HuH-7.5 (cell line): ENCODE results near the gene TAF1A.

Source experiments
- DNase-seq: peaks from one replicate; pipeline ENCODE4 v3.0.0; 2011; ENCODE audit warnings: low spot score

TAF1A gene

DNA sequence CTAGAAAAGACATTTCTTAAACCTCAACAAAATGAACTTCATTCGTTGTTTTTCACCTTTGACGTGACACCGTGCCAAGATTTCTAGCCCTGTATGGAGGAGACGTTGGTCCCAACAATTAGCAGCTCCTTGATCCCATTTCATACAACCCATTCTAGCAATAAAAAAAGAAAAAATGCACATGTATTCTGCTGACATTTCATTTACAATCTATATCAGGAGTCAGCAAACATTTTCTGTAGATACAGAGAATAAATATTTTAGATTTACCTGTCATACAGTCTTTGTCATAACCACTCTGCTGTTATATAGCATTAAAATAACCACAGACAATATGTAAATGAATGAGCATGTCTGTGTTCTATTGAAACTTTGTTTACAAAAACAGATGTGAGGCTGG lies 7.0 kb upstream of the TAF1A start:
- DNase-seq, result no peak

DNA sequence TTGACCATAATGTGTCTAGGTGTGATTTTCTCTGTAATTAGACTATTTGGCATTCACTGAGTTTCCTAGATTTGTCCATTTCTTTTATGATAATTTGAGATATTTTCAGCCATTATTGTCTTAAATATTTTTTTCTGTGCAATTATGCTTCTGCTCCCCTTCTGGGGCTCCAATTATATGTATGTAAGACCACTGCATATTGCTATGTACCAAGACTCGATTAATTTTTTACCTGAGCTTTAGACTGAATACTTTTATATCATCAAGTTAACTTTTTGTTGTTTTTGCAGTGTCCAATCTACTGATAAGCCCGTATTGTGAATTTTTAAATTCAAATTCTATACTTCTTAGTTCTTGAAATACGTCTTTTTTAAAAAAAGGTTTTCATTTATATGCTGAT lies 5.1 kb upstream of the TAF1A start:
- DNase-seq, result no peak

- no peak for DNase-seq
Measured at GRCh38 chr1:222592171-222592570, 2.4 kb upstream of the TAF1A start.

GRCh38 chr1:222588135-222588534 lies 1.6 kb downstream of the TAF1A start:
- DNase-seq, result no peak

DNA sequence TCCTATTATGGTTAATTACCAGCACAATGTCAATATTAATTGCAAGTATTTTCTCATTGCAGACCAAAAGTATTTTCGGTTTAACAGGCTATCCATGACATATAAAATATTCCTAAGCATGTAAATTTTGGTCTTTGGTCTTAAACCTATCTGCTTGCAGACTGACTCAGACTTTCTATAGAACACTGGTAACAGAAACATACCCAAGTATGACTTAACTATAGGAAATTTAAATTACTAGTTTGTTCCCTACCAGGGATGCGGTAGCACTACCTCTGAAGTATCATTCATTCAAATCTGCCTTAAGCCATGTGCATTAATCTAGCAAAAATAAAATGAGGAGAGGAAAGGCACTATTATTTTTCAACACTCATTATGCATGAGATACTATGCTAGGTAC lies 2.9 kb downstream of the TAF1A start:
- DNase-seq, result no peak

DNA sequence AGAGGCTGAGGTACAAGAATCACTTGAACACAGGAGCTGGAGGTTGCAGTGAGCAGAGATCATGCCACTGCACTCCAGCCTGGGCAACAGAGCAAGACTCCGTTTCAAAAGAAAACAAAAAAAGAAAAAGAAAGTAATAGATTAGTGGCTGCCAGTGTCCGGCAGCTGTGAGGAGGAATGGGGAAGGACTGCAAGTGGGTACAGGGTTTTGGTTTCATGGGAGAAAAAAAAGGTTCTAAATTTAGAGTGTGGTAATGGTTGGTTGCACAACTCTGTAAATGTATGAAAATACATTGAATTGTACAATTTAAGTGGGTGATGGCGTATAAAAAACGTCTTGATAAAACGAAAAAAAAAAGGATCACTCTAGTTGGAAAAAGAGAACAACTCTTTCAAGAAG lies 6.7 kb downstream of the TAF1A start:
- DNase-seq, result no peak

- DNase-seq, result no peak
Measured at GRCh38 chr1:222582099-222582774, 7.5 kb downstream of the TAF1A start.

DNA sequence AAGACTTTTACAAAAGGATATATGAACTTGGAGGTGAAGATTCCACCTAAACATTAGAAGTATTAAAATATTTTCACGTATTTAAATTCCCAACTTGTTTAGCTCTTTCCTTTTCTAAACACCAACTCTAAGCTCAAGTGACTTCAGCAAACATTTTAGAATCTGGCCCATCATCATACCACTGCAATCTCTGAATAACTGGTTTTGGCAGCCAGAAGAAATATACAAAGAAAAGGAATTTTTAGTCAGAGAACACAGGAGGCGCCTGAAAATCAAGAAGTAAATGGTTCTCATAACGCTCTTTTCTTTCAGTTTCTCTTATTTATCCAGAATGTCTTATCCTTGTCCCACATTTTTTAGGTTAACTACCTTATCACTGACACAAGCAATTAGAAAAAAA lies 10.4 kb downstream of the TAF1A start:
- DNase-seq, result no peak

- no peak for DNase-seq
Measured at GRCh38 chr1:222570837-222571236, 18.9 kb downstream of the TAF1A start.

DNA sequence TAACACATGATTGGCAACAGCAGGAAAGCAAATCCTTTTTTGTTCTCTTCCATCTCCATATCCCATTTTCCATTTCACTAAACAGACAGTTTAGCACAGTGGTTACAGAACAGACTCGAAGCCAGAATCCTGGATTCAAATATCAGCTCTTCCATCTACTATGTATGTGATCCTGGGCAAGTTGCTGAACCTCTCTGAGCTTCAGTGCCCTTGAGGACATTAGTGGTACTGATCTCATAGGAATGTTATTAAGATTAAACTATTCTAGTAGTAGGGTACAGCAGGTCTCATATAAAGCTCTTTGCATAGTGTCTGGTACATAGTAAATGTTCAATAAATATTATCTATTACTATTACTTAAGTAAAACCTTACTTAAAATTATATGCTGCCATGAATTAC lies 28.1 kb downstream of the TAF1A start:
- DNase-seq, result no peak

DNA sequence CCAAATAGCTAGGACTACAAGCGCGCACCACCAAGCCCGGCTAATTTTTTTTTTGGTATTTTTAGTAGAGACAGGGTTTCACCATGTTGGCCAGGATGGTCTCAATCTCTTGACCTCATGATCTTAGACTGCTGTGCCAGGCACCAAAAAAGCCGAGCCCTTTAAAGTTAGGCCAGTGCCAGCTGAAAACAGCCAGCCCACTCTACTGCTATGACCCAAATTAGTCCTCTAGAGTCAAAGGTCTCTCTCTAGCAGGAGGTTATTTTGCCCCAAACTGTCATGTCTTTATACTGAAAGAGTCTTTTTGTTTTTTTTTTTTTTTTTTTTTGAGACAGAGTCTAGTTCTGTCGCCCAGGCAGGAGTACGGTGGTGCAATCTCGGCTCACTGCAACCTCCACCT lies 32.2 kb downstream of the TAF1A start:
- DNase-seq, result no peak

- DNase-seq, result no peak
Measured at GRCh38 chr1:222557148-222557547, 32.6 kb downstream of the TAF1A start.

DNA sequence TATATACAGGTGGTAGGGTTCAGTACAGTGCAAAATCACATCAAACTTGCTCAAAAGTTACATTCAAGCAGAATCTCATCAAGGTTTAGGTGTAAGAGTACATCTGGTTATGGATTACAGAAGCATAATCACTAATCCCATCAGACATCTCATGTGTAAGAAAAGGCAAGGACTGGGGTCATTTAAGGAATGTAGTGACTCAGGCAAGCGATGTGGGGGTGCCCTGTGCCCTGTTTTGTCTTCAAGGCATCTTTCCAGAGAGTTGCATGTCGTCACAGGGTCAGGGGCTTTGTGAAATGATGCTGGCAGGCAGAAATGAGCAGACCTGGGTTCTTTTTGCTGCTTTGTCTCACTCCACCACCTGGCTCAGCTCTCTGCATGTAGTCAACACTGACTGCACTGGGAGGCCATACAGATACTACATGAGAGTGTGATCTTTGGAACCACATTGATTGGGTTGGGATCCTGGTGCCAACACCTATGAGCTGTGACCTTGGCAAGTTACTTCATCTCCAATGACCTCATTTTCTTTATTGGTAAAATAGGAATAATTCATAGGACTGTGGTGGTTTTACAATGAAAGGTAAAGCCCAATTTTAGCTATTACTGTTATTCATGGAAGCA lies 33.6 kb downstream of the TAF1A start:
- no peak for DNase-seq

- DNase-seq, result no peak
Measured at GRCh38 chr1:222554177-222554576, 35.6 kb downstream of the TAF1A start.

DNA sequence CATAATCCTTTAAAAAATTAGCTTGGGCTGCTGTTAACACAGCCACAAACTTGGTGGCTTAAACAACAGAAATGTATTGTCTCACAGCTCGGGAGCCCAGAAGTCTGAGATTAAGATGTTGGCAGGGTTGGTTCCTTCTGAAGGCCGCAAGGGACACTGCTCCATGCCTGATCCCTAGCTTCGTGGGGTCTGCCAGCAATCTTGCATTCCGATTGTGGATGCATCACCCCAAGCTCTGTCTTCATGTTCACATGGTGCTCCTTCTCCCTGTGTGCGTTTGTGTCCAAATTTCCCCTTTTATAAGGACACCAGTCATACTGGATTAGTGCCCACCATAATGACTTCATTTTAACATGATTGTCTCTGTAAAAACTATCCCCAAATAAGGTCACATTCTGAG lies 36.9 kb downstream of the TAF1A start:
- no peak for DNase-seq

DNA sequence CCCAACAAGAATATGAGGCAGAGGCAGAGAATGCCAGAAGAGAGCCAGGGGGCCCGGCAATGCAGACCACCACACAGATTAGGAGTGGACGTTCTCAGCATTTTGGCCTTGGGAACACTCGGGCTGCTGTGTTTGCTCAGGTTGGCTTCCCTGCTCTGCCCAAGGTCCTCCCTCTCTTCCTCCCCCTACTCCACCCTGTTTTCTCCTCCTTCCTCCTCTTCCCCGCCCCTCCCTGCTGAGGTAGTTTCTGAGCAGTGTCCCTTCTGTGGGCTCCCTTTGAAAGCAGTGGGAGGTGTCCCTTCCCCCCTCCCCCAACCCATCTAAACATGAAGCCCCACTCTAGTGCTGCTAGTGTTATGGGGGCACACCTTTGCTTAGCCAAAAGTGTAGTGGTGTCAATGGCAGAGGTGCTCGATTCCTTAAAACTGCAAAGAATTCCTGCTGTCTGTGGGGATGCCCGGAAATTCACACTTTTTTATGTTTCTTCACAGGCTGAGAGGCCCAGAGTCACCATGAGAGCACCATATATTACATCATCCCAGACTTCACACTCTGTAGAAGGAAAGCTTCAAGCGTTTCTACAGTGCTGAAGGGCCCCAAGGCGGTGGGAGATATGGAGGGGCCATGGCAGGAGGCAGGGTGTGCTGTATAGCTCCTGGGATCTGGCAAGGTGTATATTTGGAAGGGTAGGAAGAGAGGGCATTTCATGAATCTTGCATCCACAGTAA lies 41.6 kb downstream of the TAF1A start, which contains the start of gene HHIPL2:
TSS of gene HHIPL2 (minus strand) at position 161 of the 728 bp plus-strand sequence. CDS start at position 101, 60 bp downstream.
- no peak for DNase-seq

DNA sequence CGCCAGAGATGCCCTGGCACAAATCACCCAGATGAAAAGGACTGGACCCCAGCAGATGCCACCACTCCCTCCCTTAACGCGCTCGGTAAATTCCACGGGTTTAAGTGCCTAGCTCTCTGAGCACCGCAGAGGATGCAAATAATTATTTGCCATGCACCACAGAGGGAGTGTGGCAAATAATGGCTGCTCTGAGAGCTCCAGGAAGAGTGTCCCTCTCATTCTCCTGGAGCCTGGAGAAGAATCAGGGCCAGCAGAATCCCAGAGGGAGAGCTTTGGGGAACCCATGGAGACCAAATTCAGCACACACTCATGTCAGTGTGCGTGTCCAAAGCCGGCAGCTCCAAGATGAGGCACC lies 42.5 kb downstream of the TAF1A start:
- no peak for DNase-seq

DNA sequence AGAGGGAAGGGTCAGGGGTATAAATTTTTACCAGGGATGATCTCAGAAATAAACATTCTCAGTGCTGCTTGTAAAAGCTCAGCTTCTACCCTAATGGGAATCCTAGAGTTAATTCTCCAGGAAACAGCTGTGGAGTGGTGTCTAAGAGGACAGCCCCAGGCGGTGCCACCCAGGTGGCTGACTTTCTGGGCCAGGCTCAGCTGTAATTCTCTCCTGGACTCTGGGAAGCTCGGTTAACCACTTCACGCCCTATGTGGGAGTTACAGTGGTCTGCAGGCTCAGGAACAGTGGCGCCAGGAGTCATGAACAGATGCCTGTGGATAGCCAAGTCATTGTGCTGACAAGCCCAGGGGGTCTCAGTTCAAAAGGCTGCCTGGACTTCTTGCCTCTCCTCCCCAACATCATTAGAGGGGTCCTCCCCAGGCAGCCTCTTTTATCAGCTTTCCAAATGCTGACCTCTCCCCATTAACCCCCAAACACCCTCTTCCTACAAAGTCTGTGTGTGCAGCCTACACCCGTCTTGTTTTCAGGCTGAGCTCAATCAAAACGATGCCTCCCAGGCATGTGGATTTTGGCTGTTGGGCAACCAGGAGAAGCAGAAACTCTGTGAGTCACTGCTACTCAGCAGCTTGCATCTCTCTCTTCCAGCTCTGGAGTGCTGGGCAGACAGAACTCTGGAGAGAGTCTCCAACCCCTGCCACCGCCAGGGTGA lies 43.0 kb downstream of the TAF1A start:
- no peak for DNase-seq

DNA sequence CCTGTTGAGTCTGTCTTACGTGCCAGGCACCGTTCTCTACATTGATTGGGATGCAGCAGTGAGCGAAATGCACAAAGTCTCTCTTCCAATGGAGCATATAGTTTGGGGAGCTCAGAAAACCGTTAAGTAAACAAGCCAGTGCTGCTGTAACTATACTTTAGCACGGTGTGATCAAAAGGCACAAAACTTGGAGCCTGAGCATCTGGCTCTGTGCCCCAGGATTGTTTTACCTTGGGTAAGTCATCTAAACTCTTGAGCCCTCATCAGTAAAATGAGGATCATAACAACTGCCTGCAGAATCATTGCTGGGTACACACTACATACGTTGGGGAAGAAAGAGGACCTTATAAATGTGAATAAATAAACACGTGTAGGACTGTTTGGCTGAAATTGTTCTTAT lies 43.6 kb downstream of the TAF1A start:
- no peak for DNase-seq

DNA sequence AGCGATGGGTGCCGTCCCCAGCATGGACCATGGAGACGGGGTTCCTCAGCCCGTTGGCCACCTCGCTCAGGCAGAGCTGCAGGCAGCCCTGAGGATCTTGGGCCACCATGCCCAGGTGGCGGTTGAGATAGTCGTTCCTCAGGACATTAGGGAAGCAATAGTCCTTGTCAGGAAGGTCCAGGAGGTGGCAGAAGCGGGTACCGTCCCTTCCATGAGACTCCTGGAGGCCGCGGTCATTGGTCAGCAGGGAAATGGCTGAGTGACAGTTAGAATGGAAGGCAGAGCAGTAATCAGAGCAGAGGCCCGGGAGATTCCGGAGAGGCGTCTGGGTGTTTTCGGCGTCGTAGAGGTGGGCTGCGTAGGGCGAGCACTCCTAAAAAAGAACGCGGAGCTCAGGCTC lies 45.9 kb downstream of the TAF1A start:
- peak; percentile 27 for DNase-seq

- no peak for DNase-seq
Measured at GRCh38 chr1:222540598-222540995, 49.1 kb downstream of the TAF1A start.

DNA sequence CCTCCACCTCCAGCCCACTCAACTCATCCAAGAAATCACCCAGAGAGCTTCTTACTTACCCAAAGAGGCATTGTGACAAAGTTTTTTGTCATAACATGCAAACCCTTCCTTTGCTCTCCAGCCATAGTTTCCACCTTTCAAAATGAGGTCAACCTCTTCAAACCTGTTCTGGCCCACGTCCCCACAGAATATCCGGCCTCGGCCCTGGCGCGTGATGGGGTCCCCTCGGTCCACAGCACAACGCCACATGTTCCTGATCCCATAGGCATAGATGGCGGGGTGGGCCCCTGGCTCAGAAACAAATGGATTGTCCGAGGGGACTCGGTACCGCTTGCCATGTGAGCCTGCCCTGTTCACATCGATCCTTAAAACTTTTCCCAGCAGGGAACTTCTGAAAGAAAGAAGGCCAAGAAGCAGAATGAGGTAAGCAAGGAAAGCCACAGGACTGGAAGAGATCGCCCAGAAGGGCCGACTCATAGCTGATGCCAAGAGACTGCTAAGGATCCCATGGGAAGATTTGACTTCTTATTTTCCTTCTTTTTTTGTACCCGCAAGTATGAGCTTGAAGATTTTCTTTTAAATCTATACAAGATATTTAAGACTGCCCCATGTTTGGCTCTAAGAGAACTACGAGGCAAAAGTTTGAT lies 49.7 kb downstream of the TAF1A start:
- no peak for DNase-seq
